ENCODE results near the gene FAHD2A.
"Not testable (repeated sequence)": the region's sequence is repeated elsewhere in the genome, so short reads cannot be mapped to it uniquely, and the experiment has no call there.

Gene FAHD2A

DNA sequence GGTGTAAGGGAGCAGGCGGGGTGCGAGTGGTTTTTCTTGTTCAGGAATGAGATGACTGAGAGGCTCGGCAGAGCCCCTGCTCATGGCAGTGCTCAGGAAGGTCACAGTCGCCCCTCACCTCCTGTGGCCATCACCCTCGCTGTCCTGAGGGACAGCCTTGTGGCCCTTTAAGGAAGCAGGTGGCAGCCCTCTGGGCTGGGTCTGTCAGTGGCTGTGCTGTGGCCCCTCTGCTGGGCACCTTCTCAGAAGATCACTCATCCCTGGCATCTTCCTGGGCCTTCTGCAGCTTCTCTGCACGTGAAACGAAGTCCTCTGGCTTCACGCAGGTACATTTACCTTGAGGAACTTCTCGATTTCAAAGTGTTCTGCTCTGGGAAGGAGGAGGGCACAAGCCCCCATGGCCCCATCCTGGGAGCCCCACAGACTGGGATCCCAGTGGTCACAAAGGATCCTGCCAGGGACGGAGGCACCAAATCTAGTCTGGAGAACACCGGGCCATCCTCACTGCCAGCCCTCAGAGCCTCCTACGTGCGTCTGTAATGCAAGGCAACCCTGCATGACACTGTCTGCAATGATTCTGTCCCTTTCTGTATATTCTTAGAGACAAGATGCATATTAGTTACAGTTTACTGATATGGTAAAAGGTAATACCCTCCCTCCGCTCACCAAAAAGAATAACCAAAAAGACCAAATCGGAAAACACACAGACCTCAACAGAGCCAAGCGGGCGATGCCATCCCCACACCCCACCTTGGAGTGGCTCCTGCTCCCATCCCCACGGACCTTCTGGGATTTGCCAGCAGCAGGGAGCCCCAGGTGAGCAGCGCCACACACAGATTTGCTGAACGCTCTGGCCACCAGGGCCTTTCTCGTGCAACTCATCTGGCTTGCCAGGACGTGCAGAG lies 25.9 kb upstream of the FAHD2A start:
- DNase-seq: no peak

DNA sequence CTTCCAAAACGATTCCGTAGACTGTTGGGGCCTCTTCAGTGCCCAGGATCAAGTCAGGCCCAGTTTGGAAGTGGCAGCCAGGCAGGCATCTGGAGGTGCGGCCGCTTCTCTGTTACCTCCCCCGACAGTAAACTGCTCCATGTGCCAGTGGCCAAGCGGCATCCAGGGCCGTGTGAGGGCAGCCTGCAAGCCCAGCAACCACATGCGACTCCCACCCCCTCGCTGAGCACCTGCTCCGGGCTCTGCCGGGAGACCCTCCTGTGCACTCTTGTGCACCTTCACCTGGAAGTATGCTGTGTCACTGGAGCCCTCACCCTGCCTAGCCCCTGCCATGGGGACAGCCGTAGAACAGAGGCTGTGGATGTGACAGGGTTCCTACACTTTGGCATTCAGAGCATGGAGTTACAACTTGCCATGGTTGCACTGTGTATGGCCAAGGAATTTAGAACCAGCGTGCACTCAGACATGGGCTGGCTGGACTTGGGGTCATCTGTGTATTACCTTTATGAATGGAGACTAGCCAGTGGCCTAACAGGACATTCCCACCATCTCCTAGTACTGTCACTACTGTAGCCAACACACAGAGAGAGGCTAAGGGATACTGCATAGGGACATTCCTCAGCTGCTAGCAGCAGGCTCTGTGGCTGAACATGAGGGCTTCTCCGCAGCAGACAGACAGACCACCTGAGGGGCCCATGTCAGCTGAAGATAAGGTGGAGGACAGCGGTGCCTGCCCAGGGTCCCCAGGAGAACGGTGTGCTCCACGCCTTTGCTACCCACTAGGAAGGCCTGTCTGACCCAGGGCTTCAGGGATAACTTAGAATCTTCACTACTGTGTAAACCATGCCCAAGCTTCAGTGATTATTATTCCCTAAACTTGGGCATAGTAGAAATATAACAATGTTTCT lies 25.0 kb upstream of the FAHD2A start:
- no peak for DNase-seq

DNA sequence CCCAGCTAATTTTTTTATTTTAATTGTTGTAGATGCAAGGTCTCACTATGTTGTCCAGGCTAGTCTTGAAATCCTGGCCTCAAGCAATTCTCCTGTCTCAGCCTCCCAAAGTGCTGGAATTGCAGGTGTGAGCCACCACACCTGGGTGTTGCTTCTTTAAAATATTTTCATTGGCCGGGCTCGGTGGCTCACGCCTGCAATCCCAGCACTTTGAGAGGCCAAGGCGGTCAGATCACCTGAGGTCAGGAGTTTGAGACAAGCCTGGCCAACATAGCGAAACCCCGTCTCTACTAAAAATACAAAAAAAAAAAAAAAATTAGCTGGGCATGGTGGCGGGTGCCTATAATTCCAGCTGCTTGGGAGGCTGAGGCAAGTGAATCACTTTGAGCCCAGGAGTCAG lies 24.2 kb upstream of the FAHD2A start:
- DNase-seq: not testable (repeated sequence)

DNA sequence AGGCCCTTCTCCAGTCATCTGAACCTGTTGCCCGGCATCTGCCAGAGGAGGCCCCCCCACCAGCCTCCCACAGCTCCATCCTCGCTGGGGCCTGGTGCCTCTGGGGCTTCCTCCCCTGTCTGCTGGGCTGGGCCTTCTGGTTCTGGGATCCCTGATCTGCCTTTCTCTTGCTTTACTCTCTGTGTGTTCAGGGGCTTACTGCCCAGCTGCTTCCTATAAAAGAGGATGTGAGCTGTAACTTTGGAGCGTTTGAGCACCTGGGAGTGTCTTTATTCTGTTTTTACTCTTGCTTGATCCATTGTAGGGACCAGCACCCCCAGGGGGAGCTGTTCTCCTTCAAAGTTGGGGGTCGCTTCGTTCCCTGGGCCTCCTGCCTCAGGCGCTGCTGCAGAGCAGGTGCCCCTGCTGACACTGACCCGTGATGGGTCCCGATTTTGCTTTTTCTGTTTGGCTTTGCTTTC lies 23.1 kb upstream of the FAHD2A start:
- no peak for DNase-seq

DNA sequence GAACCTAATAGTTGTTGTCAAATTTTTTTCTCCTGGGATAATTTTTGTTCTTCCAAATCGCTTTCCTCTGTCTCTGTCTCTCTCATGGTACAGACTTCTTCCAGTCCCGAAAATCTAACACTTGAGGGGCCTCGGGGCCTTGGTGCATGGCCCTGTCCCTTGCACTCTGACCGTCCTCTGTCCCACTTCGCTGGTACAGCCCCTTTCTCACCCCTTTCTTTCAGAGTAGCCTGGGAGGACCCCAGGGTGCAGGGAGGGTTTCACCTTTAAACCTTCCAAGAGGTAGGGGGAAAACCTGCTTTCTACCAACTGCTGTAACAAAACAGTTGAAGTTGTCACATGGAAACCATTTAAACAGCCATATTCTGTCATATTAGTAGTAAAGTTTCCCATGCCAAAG lies 22.2 kb upstream of the FAHD2A start:
- DNase-seq: no peak

DNA sequence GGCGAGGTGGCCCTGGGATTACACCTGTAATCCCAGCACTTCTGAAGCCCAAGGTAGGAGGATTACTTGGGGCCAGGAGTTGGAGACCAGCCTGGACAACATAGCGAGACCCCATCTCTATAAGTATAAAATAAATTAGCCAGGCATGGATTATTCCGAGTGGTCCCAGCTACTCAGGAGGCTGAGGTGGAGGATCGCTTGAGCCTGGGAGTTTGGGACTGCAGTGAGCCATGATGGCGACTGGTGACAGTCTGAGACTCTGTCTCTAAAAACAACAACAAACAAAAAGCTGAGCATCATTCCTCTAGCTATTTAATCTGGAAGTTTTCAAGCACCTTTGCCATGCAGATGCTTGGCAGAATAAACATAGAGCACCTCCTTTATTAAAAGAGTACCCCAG lies 21.8 kb upstream of the FAHD2A start:
- DNase-seq: no peak

DNA sequence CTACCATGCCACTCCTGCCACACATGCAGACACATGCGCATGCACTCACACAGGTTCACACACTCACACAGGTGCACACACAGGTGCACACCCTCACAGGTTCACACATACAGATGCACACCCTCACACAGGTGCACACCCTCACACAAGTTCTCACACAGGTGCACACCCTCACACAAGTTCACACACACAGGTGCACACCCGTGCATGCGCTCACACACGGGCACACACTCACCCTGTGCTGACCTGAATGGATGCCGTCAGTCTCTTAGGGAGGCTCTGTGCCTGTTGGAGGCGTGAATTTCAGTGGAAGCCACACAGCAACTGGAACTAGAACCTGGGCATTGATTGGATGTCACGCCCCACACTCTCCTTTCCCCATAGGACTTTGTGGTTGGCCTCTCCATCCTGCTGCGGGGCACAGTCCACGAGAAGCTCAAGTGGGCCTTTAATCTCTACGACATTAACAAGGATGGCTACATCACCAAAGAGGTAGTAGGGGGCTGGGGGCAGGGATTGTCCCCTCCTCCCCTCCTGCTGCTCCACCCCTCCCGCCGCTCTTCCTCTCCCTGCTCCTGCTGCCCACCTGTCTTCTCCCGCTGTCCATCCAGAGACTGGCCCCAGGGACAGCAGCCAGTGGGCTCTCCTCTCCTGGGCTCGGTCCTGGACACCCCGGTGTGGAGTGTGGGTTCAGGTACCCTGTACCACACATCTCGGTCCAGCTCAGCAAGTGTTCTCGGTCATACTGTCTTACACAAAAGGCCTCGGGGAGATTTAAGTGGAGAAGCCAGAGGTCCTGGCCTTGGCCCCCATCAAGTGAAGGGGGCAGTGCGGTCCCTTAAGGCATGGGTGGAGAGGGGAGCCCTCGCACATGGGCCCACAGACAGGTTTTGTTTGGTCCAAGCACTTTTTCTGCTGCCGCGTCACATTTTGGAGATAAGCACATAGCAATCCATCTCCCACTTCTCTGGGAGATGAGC lies 21.0 kb upstream of the FAHD2A start:
- DNase-seq: no peak

DNA sequence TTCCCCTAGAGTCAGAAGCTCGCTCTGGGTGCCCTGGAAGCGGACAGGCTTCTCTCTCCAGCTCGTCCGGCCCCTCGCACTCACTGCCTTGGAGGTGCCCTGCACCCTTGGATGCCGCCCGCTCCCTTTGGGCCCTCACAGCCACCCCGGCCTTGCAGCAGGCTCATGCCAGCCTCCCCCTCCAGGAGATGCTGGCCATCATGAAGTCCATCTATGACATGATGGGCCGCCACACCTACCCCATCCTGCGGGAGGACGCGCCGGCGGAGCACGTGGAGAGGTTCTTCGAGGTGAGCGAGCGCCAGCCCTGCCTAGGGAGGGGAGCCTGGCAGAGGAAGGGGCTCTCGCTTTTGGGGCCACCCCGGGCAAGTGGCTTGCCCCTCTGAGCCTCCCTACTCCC lies 20.3 kb upstream of the FAHD2A start:
- DNase-seq: no peak

DNA sequence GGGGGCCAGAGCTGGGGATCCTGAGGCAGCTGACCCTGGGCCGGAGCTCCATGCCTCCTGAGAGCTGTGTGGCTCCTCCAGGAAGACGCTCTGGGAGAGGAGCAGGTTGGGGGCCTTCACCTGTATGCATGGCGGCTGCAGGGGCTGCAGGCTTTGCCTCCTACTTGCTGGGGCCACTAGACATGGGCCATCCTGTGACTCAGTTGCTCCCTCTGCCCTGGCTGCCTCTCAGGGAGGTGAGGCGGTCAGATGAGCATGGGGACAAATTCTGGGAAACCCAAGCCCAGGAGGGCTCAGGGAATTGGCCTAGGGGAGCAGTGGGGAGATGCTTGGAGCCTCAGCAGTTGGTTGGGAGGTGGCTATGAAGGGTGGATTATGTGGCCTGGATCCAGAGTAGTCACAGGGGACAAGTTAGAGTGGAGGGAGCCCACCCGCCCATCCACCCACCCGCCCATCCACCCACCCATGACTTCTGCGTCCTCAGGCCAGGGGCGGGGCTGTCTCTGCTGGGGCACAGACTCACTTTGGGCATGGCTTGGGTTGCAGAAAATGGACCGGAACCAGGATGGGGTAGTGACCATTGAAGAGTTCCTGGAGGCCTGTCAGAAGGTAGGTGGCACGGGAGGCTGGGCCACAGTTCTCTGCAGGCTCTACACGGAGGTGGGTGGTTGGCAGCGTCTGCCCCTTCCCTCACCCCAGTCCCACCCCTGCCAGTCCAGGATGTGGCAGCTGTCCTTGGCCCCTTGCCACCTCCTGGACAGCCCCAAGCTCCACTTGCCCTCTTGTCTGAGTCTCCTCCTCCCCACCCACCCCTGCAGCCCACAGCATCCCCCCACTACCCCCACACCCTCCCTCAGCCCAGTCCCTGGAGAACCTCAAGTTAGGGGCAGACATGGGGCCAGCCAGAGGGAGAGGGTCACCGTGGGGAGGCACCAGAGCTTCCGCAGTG lies 19.5 kb upstream of the FAHD2A start:
- no peak for DNase-seq

DNA sequence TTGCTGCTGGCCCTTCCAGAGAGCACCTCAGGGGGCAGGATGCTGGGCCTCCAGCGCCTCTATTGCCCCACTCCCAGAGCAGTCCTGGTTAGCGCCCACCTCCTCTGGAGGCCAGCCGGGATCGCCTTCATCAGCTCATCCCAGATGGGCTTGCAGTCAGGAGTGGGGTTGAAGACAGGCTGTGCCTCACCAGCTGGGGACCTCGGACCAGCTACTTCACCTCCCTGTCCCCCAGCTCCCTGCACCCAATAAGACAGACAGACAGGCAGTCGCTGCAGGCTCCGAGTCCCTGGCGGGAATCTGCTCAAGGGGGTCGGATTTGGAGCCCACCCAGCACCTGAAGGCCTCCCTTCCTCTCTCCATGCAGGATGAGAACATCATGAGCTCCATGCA lies 18.9 kb upstream of the FAHD2A start:
- no peak for DNase-seq

DNA sequence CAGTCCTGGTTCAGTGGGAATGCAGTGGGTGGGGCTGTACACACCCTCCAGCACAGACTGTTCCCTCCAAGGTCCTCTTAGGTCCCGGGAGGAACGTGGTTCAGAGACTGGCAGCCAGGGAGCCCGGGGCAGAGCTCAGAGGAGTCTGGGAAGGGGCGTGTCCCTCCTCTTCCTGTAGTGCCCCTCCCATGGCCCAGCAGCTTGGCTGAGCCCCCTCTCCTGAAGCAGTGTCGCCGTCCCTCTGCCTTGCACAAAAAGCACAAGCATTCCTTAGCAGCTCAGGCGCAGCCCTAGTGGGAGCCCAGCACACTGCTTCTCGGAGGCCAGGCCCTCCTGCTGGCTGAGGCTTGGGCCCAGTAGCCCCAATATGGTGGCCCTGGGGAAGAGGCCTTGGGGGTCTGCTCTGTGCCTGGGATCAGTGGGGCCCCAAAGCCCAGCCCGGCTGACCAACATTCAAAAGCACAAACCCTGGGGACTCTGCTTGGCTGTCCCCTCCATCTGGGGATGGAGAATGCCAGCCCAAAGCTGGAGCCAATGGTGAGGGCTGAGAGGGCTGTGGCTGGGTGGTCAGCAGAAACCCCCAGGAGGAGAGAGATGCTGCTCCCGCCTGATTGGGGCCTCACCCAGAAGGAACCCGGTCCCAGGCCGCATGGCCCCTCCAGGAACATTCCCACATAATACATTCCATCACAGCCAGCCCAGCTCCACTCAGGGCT lies 17.5 kb upstream of the FAHD2A start:
- DNase-seq: no peak

DNA sequence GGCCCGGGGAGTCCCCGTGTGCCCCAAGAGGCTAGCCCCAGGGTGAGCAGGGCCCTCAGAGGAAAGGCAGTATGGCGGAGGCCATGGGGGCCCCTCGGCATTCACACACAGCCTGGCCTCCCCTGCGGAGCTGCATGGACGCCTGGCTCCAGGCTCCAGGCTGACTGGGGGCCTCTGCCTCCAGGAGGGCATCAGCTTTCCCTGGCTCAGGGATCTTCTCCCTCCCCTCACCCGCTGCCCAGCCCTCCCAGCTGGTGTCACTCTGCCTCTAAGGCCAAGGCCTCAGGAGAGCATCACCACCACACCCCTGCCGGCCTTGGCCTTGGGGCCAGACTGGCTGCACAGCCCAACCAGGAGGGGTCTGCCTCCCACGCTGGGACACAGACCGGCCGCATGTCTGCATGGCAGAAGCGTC lies 16.9 kb upstream of the FAHD2A start:
- DNase-seq: no peak

DNA sequence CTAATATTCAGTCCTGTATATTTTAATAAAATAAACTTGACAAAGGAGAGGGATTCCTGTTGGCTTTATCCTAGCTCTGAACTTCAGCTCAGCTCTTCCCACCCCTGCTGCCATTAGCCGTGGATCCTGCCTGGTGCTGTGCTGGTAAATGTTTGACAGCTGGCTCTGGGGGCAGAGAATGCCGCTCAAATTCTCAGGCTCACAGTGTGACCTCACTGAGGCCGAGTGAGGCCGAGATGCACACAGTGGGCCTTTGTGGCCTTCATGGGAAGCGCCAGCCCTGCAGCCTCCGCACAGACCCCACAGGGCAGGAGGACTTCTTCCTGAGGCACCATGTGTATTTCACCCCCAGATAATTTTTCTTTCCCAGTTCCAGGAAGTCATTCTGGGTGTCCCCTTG lies 16.5 kb upstream of the FAHD2A start:
- no peak for DNase-seq

DNA sequence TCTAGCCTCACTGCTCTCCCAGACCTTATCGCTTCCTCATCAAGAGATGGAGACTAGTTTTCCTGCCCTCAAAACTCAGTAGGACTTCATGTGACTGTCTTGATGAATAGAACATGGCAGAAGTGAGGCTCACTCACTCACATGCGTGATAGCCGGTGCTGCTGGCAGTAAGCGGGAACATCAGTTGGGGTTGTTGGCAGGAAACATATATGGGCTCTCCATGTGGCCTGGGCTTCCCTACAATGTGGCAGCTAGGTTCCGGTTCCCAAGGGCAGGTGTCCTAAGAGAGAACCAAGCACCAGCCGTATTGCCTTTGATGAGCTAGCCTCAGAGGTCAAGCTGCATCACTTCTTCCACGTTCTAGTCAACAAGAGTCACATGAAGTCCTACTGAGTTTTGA lies 15.2 kb upstream of the FAHD2A start:
- no peak for DNase-seq

DNA sequence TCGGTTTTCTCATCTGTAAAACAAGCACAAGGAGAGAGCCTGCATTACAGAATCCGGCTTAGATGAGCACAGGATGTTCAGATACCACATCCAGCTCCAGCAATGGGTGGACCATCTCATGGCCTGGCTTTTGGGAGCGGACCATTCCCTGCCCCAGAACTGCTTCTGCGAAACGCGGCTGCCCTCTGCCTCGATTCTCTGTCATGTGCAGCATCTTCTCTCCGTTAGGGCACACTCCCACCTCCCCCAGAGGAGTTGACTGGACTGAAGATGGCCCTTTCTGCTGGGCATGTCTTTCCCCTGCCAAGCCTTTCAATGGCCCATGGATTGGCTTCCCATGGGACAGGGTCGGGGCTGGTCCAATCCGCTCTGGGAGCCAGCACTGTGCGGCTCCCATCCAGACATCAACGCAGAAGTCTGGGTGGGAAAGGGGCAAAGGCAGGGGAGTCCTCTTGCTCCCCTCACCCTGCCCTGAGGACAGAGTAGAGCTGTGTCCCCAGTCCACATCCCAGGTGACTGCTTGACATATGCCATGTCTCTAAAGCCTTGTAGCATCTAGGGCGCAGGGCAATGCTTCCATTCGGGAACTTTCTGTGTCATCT lies 14.3 kb upstream of the FAHD2A start:
- no peak for DNase-seq

DNA sequence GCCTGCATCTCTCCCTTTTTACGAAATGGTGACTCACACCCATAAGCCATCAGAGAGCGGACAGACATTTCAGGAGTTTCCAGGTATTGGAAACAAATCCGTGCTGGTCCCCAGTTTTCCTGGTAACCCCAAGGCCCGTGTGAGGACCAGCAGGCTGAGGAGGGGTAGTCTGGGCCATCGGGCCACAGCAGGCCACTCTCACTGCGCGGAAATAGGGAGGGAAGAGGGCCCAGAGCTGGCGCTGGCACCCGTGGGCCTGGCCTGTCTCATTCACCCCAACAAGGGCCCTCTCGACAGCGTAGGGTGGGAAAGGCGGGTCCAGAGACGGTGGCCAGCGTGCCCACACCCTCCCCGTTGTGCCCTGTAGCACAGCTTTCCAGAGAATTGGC lies 13.7 kb upstream of the FAHD2A start:
- DNase-seq: no peak

DNA sequence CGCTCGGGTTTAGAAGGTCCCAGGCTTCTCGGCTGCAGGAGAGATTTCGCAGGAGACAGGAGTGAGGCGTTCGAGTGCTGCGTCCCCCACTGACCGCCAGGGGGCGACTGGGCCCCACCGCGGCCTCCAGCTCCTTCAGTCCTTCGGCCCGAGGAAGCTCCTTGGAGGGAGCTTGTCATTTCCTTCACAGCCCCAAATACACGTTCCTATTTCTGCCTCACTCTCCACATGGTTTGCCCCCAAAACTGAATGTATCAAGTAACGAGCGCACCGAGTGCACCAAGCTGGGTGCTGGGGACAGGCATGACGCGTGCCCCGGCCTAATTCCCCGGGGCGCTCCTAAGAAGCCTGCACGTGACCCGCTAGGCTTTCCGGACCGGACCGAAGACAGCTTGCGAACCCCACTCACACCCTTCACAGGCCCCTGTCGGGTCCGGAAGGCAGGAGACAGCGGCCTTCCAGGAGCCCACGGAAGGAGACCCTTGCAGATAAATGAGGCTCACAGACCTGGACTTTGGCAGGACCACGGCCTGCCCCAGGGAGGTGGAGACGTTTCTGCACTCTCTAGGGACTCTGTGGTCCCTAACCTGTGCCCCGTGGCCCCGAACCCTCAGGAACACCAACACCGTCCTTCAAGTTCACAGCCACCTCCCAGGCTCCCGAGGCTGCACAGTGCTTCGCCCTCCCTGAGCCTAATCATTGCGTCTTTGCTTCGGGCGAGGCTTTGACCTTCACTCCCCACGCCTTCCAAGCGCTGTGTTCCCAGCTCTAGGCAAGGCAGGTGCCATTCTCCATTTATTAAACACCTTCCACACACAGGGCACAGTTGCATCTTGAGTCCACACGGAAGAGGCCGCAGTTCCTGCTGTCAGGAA lies 13.0 kb upstream of the FAHD2A start:
- no peak for DNase-seq

DNA sequence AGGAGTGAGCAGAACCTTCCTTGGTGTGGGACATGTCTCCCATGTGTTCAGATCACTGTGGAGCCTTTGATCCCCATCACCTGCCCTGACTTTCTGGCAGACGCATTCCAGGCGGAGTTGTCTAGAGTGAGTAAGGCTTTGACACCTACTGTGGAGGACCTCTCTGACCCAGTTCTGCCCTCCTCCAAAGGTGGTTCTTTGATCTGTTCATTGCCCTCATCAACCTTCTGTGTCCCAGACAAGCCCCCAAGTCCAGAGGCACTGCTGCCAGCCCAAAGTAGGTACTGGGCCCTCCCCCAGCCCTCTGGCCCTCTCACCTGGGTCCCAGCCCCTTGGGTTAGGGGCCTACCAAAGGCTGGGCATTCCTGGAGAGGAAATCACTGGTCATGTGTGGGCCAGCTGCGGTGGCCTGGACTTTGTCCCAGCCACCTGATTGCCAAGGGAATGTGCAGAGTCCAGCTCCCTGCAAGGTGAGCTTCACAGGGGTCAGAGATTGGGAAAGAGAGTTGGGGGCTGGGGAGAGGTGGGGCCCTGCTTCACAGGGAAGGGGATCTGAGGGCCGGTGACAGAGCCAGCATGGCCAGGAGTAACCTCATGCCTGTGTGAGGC lies 12.1 kb upstream of the FAHD2A start:
- DNase-seq: no peak

DNA sequence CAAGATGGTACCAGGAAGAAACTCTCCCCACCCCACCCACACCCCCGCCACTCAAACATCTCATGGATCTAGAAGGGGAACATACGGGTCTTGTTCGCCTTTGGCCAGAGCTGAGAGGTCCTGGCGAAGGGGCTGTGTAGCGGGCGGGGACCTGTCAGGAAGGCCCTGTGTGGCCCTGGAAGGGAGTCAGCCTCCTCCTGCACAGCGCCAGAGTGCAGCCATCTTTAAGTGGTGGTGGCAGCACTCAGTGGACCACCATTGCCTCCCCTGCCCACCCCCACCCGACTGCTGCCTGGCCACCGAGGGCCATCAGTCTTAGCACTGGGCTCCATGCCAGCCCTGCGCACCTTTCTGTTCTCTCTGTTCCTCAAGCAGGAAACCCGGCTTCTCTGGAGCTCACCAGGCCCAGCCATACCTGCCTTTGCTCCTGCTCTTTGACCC lies 11.6 kb upstream of the FAHD2A start:
- DNase-seq: no peak

Data from DMS79 (cell line).